Measurements from ENCODE around the gene PTPRK. TPM values are rescaled to one million over a fixed set of nuclear protein-coding genes. Genes with fewer than 3 reads are reported as not detected.

Gene PTPRK
- total RNA-seq, 4 donors from 2014 or later: 7.3 to 22.9 (median 13.0) TPM

GRCh38 chr6:128471907-128472306 lies 48.5 kb downstream of the PTPRK start:
- no peak overlapping the region for H3K4me3 ChIP-seq
- intact Hi-C loops (cut with DNase I; ENCODE audit: low total_unique reads): no loop called here
- no peaks in the 10 kb centered on the region for H3K27me3 ChIP-seq
- no peaks in the 10 kb centered on the region for H3K9me3 ChIP-seq
- TF ChIP-seq POLR2A (IDR thresholded peaks at IDR 0.05) (no peak), CTCF (IDR thresholded peaks at IDR 0.05 in 4 of 5, conservative IDR thresholded peaks at IDR 0.05 in 1 of 5) (no peak)
- ATAC-seq: no peak
- in situ Hi-C loops (cut with MboI; ENCODE audit: low sequenced_read_pairs in 4 of 4): no loop called here
- no peaks in the 10 kb centered on the region for H3K36me3 ChIP-seq
- no peak overlapping the region for H3K27ac ChIP-seq
- DNase-seq: no peak
- peaks cover 0 to 9% of the 10 kb centered on the region in 2 donors for H3K4me1 ChIP-seq

- Histone ChIP-seq H3K36me3 (no peaks in the 10 kb centered on the region), H3K4me3 (no peak overlapping the region), H3K9me3 (no peaks in the 10 kb centered on the region), H3K27ac (no peak overlapping the region), H3K27me3 (no peaks in the 10 kb centered on the region), H3K4me1 (peaks cover 0 to 5% of the 10 kb centered on the region in 2 donors)
- no peak for DNase-seq
- in situ Hi-C loops (cut with MboI; ENCODE audit: low sequenced_read_pairs in 4 of 4) (no loop called here), intact Hi-C loops (cut with DNase I; ENCODE audit: low total_unique reads) (no loop called here)
- no peak for ATAC-seq
- TF ChIP-seq CTCF (IDR thresholded peaks at IDR 0.05 in 4 of 5, conservative IDR thresholded peaks at IDR 0.05 in 1 of 5) (no peak), POLR2A (IDR thresholded peaks at IDR 0.05) (no peak)
Observed at GRCh38 chr6:128465368-128466343, 54.7 kb downstream of the PTPRK start.

- in situ Hi-C loops (cut with MboI; ENCODE audit: low sequenced_read_pairs in 4 of 4) (no loop called here), intact Hi-C loops (cut with DNase I; ENCODE audit: low total_unique reads) (no loop called here)
- TF ChIP-seq POLR2A (IDR thresholded peaks at IDR 0.05) (no peak), CTCF (IDR thresholded peaks at IDR 0.05 in 4 of 5, conservative IDR thresholded peaks at IDR 0.05 in 1 of 5) (no peak)
- no peaks in the 10 kb centered on the region for H3K9me3 ChIP-seq
- H3K27ac ChIP-seq: no peak overlapping the region
- peaks cover 0 to 5% of the 10 kb centered on the region in 2 donors for H3K4me1 ChIP-seq
- H3K36me3 ChIP-seq: no peaks in the 10 kb centered on the region
- ATAC-seq: no peak
- no peaks in the 10 kb centered on the region for H3K27me3 ChIP-seq
- no peak overlapping the region for H3K4me3 ChIP-seq
- DNase-seq: no peak
Observed at GRCh38 chr6:128464790-128465189, 55.6 kb downstream of the PTPRK start.

GRCh38 chr6:128463942-128464341 lies 56.5 kb downstream of the PTPRK start:
- TF ChIP-seq POLR2A (IDR thresholded peaks at IDR 0.05) (no peak), CTCF (IDR thresholded peaks at IDR 0.05 in 4 of 5, conservative IDR thresholded peaks at IDR 0.05 in 1 of 5) (no peak)
- in situ Hi-C loops (cut with MboI; ENCODE audit: low sequenced_read_pairs in 4 of 4): no loop called here
- DNase-seq: no peak
- H3K27ac ChIP-seq: no peak overlapping the region
- no peak overlapping the region for H3K4me3 ChIP-seq
- intact Hi-C loops (cut with DNase I; ENCODE audit: low total_unique reads): no loop called here
- H3K9me3 ChIP-seq: no peaks in the 10 kb centered on the region
- H3K4me1 ChIP-seq: peaks cover 0 to 5% of the 10 kb centered on the region in 2 donors
- H3K27me3 ChIP-seq: no peaks in the 10 kb centered on the region
- ATAC-seq: no peak
- H3K36me3 ChIP-seq: no peaks in the 10 kb centered on the region
